NCI-H82 treated with DMSO at 0.1 percent for 48 hours (cell line): Measurements from ENCODE around the gene FKBP14.
A peak's percentile ranks its signal among the peaks of the same experiment; 100 is the strongest.

Experiments used
- DNase-seq: peaks from one replicate; lab custom pipeline; 2025; ENCODE audit not compliant: unreplicated experiment; lab: John Stamatoyannopoulos, UW

FKBP14 gene

GRCh38 chr7:29991937-29992336, 34.6 kb downstream of the FKBP14 start:
- DNase-seq, result no peak

DNA sequence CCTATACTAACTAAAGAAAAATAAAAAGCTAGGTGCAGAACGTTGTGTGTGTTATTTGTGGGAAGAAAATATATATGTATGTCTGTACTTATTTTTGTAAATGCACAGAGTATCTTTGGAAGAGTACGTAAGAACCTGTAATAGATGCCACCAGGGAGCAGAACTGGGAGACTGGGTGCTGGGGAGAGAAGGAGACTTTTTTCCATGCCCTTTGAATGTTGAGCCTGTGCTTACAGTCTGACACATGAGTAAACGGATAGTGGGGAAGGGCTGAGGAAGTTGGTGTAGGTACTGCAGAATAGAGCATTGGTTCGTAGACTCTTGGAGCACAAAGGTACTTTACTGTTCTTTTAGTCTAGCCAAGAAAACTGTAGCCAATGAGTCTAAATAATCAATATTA, 35.6 kb downstream of the FKBP14 start:
- no peak for DNase-seq

GRCh38 chr7:29989257-29989995, 37.1 kb downstream of the FKBP14 start, which contains the start of gene SCRN1:
Gene SCRN1, minus strand, starts transcription at chr7:29989801. Its CDS starts 20,734 bp downstream, at chr7:29969067.
- peak; percentile 43 for DNase-seq

DNA sequence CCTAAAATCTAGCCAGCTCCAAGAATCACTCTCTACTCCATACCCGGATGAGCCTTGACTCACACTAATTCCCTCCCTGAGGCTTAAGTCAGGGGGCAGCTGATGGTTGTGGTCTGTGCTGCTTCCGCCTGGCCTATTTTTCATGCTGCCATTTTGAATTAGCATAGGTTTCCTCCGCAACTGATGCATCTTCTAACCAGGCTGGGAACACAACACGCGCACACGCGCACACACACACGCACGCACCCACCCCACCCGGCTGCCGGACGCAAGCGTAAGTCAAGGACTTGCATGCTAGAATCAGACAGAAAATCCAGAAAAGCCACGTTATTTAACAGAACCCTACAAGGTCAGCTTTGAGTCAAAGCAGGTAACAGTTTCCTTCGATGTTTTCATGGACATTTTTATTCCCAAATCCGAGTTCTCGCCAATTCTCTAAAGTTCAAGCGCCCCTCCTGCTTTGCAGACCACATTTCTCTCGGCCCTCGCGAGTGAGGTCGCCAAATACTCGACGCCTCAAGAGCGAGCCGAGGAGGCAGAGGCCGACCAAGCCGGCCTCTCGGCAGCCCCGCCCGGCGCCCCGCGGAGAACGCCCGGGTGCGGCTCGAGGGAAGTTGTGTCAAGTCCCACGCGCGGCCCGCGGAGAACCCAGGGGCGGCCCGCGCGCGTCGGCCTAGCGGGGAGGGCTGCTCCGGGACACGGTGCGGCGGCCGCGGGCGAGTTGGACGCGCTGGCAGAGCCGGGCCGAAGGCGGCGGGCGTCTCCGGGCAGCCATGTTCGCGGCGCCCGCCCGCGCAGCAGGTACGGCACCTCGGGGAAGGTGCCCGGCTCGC, 37.9 kb downstream of the FKBP14 start:
- DNase-seq, result peak; percentile 30

DNA sequence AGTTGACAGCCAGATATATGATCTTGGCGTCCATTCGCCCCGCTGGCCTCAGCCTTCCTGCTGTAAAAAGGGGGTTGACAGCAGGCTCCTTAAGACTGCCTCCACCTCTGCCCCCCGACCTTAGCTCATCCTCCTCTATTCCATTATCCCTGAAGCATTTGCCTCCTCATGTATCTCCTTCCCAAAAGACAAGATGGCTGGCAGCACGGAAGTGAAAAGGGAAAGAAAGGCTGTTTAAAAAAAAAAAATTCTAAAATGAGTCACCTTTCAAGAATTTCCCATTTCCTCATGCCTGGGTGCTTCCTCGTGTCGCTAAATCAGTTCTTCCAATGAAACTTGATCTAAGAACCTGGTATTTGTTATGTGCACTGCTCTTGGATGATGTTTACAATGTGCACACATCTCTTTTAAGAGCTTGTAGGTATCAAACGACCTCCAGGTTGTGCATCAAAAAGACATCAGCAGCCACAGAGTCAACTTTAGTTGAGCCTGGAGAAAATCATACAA, 38.6 kb downstream of the FKBP14 start:
- DNase-seq, result no peak

- DNase-seq, result no peak
Measured at GRCh38 chr7:29987083-29987482, 39.4 kb downstream of the FKBP14 start.

DNA sequence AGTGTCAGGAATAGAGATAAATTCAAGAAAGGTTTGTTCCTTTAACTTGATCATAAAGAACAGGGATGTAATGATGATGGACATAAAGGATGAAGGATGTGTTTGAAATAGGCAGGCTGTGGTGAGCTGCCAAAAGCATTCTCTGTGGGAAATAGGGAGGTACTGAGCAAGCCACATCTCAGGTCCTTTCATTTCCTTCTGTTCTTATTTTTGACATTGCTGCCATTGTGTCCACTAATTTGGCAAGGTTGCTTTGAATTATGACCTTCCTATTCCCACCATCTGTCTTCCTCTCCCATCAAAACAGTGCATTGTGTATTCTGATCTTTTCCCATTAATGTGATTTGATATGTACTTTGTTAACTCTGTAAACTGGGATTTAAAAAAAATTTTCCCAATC, 46.4 kb downstream of the FKBP14 start:
- no peak for DNase-seq

DNA sequence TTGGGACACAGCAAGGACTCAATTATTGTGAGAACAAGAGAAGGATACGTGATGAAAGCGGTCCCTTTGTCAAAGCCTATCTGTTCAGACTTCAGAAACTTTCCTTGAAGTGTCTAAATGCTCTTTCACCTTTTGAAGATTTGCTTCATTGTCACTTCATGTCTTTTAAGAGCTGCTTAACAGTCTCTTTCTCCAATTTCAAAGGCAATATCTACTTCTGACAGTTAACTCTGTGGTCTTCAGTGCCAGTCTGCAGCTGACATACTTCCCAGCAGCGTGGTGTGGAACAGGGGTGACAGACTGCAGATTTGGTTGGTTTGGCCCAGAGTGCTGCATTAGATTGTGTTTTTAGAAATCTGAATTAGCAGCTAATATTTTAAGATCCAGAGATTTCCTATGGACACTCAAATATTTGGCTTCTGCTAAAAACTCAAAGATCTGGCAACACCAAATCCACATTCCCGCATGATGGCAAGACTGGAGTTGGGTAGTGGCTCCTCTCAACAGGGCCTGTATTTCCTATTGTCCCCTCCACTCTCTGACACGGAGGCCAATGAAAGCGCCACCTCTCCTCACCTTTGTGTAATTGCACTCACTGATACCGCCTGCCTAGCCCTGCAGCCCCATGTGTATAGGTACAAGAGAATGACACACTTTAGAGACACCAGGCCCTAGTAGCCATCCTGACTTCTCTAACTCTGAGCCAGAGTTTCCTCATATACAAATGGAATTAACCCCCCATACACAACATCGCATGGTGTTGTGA, 48.4 kb downstream of the FKBP14 start:
- DNase-seq, result no peak

- no peak for DNase-seq
Measured at GRCh38 chr7:29976673-29977415, 49.7 kb downstream of the FKBP14 start.

- no peak for DNase-seq
Measured at GRCh38 chr7:29976266-29976665, 50.2 kb downstream of the FKBP14 start.

DNA sequence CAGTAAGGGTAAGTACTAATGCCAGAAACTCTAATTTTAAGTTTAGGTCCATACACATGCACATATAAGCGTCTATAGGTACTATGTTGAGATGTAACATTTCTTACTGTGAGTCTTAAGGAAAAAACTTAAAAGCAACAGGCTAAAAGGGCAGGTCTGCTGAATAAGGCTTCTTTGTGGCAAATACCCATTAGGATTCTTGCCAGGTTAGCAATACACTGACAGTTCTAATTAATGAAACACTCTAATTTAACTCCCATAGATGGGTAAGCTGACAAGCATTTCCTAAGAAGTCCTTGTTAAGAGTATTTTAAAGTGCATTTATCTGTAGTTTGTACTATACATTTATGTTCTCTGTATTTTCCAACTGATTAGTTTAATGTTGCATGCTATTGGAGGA, 50.9 kb downstream of the FKBP14 start:
- no peak for DNase-seq

GRCh38 chr7:29974286-29974685, 52.2 kb downstream of the FKBP14 start:
- no peak for DNase-seq

DNA sequence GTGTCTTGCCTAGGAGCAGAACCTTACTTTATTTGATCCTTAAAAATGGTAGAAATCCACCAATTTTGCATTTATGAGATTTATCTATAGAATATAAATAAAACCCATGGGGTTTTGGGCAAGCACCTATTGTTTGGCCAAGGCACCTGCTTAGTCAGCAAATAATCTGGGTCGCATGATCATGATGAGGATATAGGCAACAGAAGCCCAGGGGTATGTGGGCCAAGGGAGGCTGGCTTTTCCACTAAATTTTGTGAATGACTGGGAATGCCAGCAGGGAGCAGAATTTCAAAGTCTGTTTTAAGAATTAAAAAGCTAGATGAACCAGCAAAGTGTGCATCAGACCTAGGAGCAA, 54.2 kb downstream of the FKBP14 start:
- DNase-seq, result no peak

GRCh38 chr7:29971566-29972314, 54.8 kb downstream of the FKBP14 start:
- DNase-seq, result no peak

- no peak for DNase-seq
Measured at GRCh38 chr7:29970158-29970557, 56.3 kb downstream of the FKBP14 start.

GRCh38 chr7:29969738-29970137, 56.8 kb downstream of the FKBP14 start:
- no peak for DNase-seq

DNA sequence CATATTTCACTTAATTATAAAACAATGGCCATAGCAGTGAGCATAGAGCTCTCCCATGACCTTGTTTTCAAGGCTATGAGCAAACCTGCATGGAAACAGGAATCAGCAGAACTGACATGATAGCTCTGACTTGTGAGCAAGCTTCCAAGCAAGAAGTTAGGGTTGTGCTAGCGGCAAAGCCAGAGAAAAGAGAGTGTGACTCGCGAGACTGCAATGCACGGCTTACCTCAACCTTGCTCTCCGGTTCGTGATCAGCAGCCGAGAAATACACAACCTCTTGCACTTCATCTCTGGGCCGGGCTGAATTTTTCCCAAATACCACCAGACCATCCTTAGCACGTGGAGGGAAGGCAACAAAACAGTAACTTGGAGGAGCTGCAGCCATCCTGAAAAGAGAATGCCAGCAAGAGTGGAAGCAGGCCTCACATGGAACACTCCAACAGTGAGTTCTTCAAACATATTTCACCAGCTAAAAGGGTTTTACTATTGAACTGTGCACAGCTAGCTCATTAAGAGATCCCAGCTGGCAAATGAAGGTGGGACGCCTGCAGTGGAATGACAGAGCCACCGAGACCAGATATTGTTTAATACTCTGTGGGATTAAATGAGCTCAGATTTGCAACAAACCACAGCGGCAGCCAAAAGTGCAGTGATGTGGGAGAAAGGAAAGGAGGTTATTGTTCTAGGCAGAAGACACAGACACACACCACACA, 57.7 kb downstream of the FKBP14 start:
- no peak for DNase-seq

DNA sequence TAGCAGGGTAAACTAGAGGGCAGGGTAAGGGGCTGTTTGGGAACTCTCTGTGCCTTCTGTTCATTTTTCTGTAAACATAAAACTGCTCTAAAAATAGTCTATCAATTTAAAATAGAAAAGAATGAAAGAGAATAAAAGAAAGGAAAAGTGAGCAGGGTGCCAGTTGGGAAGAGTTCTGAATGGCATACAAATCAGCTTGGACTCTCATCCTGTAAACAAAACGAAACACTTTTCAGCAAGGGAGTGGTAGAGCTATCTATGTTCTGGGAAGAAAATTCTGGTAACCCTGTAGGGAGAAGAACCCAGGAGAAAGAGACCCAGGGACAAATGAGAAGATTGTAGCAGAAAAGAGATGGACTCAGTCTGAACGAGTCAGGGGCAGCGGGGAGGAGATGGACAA, 61.5 kb downstream of the FKBP14 start:
- no peak for DNase-seq

GRCh38 chr7:29962035-29962434, 64.5 kb downstream of the FKBP14 start:
- DNase-seq, result no peak
